ENCODE results near the gene PERM1. TPM values are rescaled to one million over a fixed set of nuclear protein-coding genes. Genes with fewer than 3 reads are reported as not detected.

The PERM1 gene
- total and polyA plus RNA-seq, 2 of the 13 experiments (the other 11 are each of a cell fraction or from before 2014, with no cell fraction given) = 0.04 to 0.29 TPM

GRCh38 chr1:975896-976683 lies 5.8 kb downstream of the PERM1 start (continued):
- TF ChIP-seq ZNF713 (CRISPR knock-in tag; IDR thresholded peaks at IDR 0.05) (no peak), ZNF142 (CRISPR knock-in tag; IDR thresholded peaks at IDR 0.05) (peak; percentile 82), NBN (conservative IDR thresholded peaks at IDR 0.05) (no peak), ZNF331 (CRISPR knock-in tag; IDR thresholded peaks at IDR 0.05) (no peak), ZNF552 (CRISPR knock-in tag; IDR thresholded peaks at IDR 0.05; ENCODE audit: borderline replicate concordance) (no peak), ATF3 (CRISPR knock-in tag; IDR thresholded peaks at IDR 0.05) (no peak), ZNF777 (CRISPR knock-in tag; IDR thresholded peaks at IDR 0.05) (peak; percentile 53), ETV5 (CRISPR knock-in tag; IDR thresholded peaks at IDR 0.05; ENCODE audit: borderline replicate concordance) (peak; percentile 59; the same call in 1 of the 2 replicates), NFE2L1 (CRISPR knock-in tag; IDR thresholded peaks at IDR 0.05; ENCODE audit: borderline replicate concordance) (peak; percentile 67; the same call in 1 of the 2 replicates), FUBP1 (CRISPR knock-in tag; IDR thresholded peaks at IDR 0.05; ENCODE audit: borderline replicate concordance) (no peak), ZMYM4 (CRISPR knock-in tag; IDR thresholded peaks at IDR 0.05) (no peak), AKAP8 (CRISPR knock-in tag; IDR thresholded peaks at IDR 0.05) (no peak), GPN1 (CRISPR knock-in tag; IDR thresholded peaks at IDR 0.05; ENCODE audit: borderline replicate concordance) (no peak), FOXM1 (CRISPR knock-in tag; IDR thresholded peaks at IDR 0.05) (no peak), U2AF2 (IDR thresholded peaks at IDR 0.05; ENCODE audit: low read depth, low read length) (no peak), PAXIP1 (CRISPR knock-in tag; conservative IDR thresholded peaks at IDR 0.05) (no peak), ZNF550 (CRISPR knock-in tag; IDR thresholded peaks at IDR 0.05; ENCODE audit: borderline replicate concordance) (no peak), ELF1 (CRISPR knock-in tag; IDR thresholded peaks at IDR 0.05) (no peak)
